SK-N-SH (cell line): ENCODE data around the gene MISP3. TPM values are rescaled to one million over a fixed set of nuclear protein-coding genes. Genes with fewer than 3 reads are reported as not detected.

ENCODE experiments used
- CTCF ChIA-PET: fragments of 300-600, 350-600 bp; formaldehyde crosslinking; extraction: SDS; loops from one replicate; lab custom pipeline; 2021; lab: Yijun Ruan, JAX
- POLR2A ChIA-PET: fragments of 350-600 bp; sonication (Branson Sonifier 250); formaldehyde crosslinking; extraction: SDS; loops from one replicate; lab custom pipeline; 2020; ENCODE audit warnings: antibody characterized with exemption, inconsistent platforms; lab: Yijun Ruan, JAX
- DNase-seq: peaks from one replicate; pipeline ENCODE4 v3.0.0; 2012
- H2AFZ ChIP-seq: fragments of 200-600 bp; sonication (generic); 2 replicates; pipeline ENCODE4 v1.8.1; 2016; ENCODE audit warnings: antibody characterized with exemption, mild to moderate bottlenecking, low read depth
- H3F3A ChIP-seq: fragments of 200-600 bp; sonication (generic); replicated peaks from 2 replicates; pipeline ENCODE3; 2016; ENCODE audit warnings: antibody characterized with exemption, mild to moderate bottlenecking; ENCODE audit not compliant: insufficient read depth
- H3K27ac ChIP-seq, 2 experiments: fragments of 200-500 bp in 1 of 2; fragments of 200-600 bp in 1 of 2; sonication (Bioruptor generic) in 1 of 2; sonication (generic), shearing (Covaris generic) in 1 of 2; 2 replicates each; pipeline versions ENCODE4 v1.5.1 to v1.6.1; 2014 to 2016; ENCODE audit warnings: low read depth in 2 of 2, inconsistent platforms in 1 of 2, low read length in 1 of 2, mild to moderate bottlenecking in 1 of 2, mixed read lengths in 1 of 2
- H3K27me3 ChIP-seq: fragments of 200-600 bp; sonication (generic), shearing (Covaris generic); 2 replicates; pipeline ENCODE4 v1.6.1; 2016; ENCODE audit warnings: mixed run types; ENCODE audit not compliant: insufficient read depth
- H3K36me3 ChIP-seq, 2 experiments: fragments of 200-500 bp in 1 of 2; fragments of 200-600 bp in 1 of 2; sonication (Bioruptor generic) in 1 of 2; sonication (generic) in 1 of 2; replicated peaks in 1 of 2; 2 replicates each; pipeline versions ENCODE3 to v1.5.1; 2014 to 2016; ENCODE audit warnings: low read length in 1 of 2, mild to moderate bottlenecking in 1 of 2; ENCODE audit not compliant: insufficient read depth in 2 of 2, control insufficient read depth in 1 of 2
- H3K4me1 ChIP-seq, 2 experiments: fragments of 200-500 bp in 1 of 2; fragments of 200-600 bp in 1 of 2; sonication (Bioruptor generic) in 1 of 2; sonication (generic), shearing (Covaris generic) in 1 of 2; 2 replicates each; pipeline versions ENCODE4 v1.5.1 to v1.6.1; 2014 to 2016; ENCODE audit warnings: low read depth in 1 of 2, low read length in 1 of 2, mixed run types in 1 of 2; ENCODE audit not compliant: insufficient read depth in 2 of 2, control insufficient read depth in 1 of 2
- H3K4me2 ChIP-seq: fragments of 200-600 bp; sonication (generic), shearing (Covaris generic); 2 replicates; pipeline ENCODE4 v1.6.1; 2017; ENCODE audit warnings: mixed run types
- H3K4me3 ChIP-seq, 2 experiments: fragments of 200-500 bp in 1 of 2; fragments of 200-600 bp in 1 of 2; sonication (Bioruptor generic) in 1 of 2; sonication (generic), shearing (Covaris generic) in 1 of 2; 2 replicates each; pipeline versions ENCODE4 v1.5.1 to v1.8.1; 2014 to 2016; ENCODE audit warnings: low read depth in 2 of 2, inconsistent platforms in 1 of 2, low read length in 1 of 2, mild to moderate bottlenecking in 1 of 2, mixed read lengths in 1 of 2, moderate library complexity in 1 of 2
- H3K79me2 ChIP-seq: fragments of 200-600 bp; sonication (generic); 2 replicates; pipeline ENCODE4 v1.8.1; 2017; ENCODE audit warnings: mild to moderate bottlenecking; ENCODE audit not compliant: insufficient read depth
- H3K9ac ChIP-seq: fragments of 200-600 bp; sonication (generic); 2 replicates; pipeline ENCODE4 v1.6.1; 2017; ENCODE audit warnings: mixed run types
- H3K9me2 ChIP-seq: fragments of 200-600 bp; sonication (generic); 2 replicates; pipeline ENCODE4 v1.6.1; 2017; ENCODE audit warnings: mixed run types
- H3K9me3 ChIP-seq: fragments of 200-600 bp; sonication (generic); 2 replicates; pipeline ENCODE4 v1.6.1; 2017; ENCODE audit warnings: mixed run types, mild to moderate bottlenecking, moderate library complexity
- H4K20me1 ChIP-seq: fragments of 200-600 bp; sonication (generic); 2 replicates; pipeline ENCODE4 v1.6.1; 2017; ENCODE audit warnings: mild to moderate bottlenecking, mixed run types; ENCODE audit not compliant: insufficient read depth
- CHD2 ChIP-seq: fragments of 150-350 bp; IDR thresholded peaks from 2 replicates; pipeline ENCODE4 v1.6.1; 2018; ENCODE audit warnings: low read length; ENCODE audit not compliant: partially characterized antibody
- CTCF ChIP-seq: fragments of 200-600 bp; sonication (generic); IDR thresholded peaks from 2 replicates; pipeline ENCODE4 v1.6.1; 2017; ENCODE audit warnings: antibody characterized with exemption, mild to moderate bottlenecking, moderate library complexity
- FOSL2 ChIP-seq: IDR thresholded peaks from 2 replicates; pipeline ENCODE4 v1.4.0; 2012; ENCODE audit warnings: low read depth, mild to moderate bottlenecking, moderate library complexity, borderline replicate concordance
- MAX ChIP-seq: IDR thresholded peaks from 2 replicates; pipeline ENCODE4 v1.4.0; 2012; ENCODE audit warnings: low read depth
- MXI1 ChIP-seq: IDR thresholded peaks from 2 replicates; pipeline ENCODE4 v1.6.1; 2012; ENCODE audit warnings: mild to moderate bottlenecking, low read depth, low read length, improper control_type of control experiment
- NRF1 ChIP-seq: IDR thresholded peaks from 2 replicates; pipeline ENCODE4 v1.6.1; 2012; ENCODE audit warnings: low read depth, mild to moderate bottlenecking, low read length
- RAD21 ChIP-seq: IDR thresholded peaks from 2 replicates; pipeline ENCODE4 v1.6.1; 2012; ENCODE audit warnings: mild to moderate bottlenecking, low read length
- RCOR1 ChIP-seq: fragments of 150-350 bp; IDR thresholded peaks from 2 replicates; pipeline ENCODE4 v1.6.1; 2017; ENCODE audit warnings: antibody characterized with exemption, low read length
- REST ChIP-seq: IDR thresholded peaks from 2 replicates; pipeline ENCODE4 v1.6.1; 2012; ENCODE audit warnings: mild to moderate bottlenecking, low read depth, low read length, moderate library complexity
- SMC3 ChIP-seq: IDR thresholded peaks from 2 replicates; pipeline ENCODE4 v1.6.1; 2012; ENCODE audit warnings: low read depth, low read length, improper control_type of control experiment
- TAF1 ChIP-seq: IDR thresholded peaks from 2 replicates; pipeline ENCODE4 v1.6.1; 2012; ENCODE audit warnings: low read depth, mild to moderate bottlenecking, low read length, moderate library complexity, borderline replicate concordance
- USF2 ChIP-seq: fragments of 150-350 bp; IDR thresholded peaks from 2 replicates; pipeline ENCODE4 v1.6.1; 2017; ENCODE audit warnings: antibody characterized with exemption, low read length, low read depth, borderline replicate concordance
- YY1 ChIP-seq: IDR thresholded peaks from 2 replicates; pipeline ENCODE4 v1.4.0; 2012; ENCODE audit warnings: low read depth, mild to moderate bottlenecking
- WGBS: methylation state at CpG from one replicate; pipeline ENCODE4 v1.1.6; 2017; ENCODE audit warnings: low lambda C conversion rate; 5-methylcytosine and 5-hydroxymethylcytosine counted together
- polyA plus RNA-seq, 3 experiments: library from polyadenylated mRNA; depleted of rRNA; stranded (reverse); fragments of >200 nt; gene quantifications; 2 replicates each; pipeline ENCODE4 v1.2.3, GENCODE V29; 2012

Gene MISP3
- polyA plus RNA-seq, 1 of the 3 experiments (the other 2 are of a cell fraction) = 2.6 TPM

- Histone ChIP-seq H3K79me2 (no peaks in the 10 kb centered on the region), H3K27me3 (no peaks in the 10 kb centered on the region), H3K4me2 (peak overlapping the region; percentile 98), H3K9ac (peak overlapping the region; percentile 77), H2AFZ (peak overlapping the region; percentile 93), H3K27ac (peak overlapping the region in 1 of 2 experiments; percentile 40; a peak in 2 of 4 replicates), H3K36me3 (no peaks in the 10 kb centered on the region), H3K4me1 (peaks cover 0 to 3% of the 10 kb centered on the region in 2 experiments; a peak in 1 of 4 replicates), H4K20me1 (no peaks in the 10 kb centered on the region), H3K9me2 (no peaks in the 10 kb centered on the region), H3F3A (peaks cover 13% of the 10 kb centered on the region), H3K4me3 (peak overlapping the region; percentile 60 to 80), H3K9me3 (no peaks in the 10 kb centered on the region)
- ChIA-PET CTCF (interaction anchor here (0.5 to 4.0 kb wide), 40 partner anchors 10 to 231 kb away, joined by 3 to 36 read pairs (median 4); partner anchors contain the start of genes DCAF15, MISP3, NANOS3 and PALM3), POLR2A (interaction anchor here (0.8 to 1.6 kb wide), 7 partner anchors 12 to 101 kb away, joined by 3 to 4 read pairs (median 3); partner anchors contain the start of genes PODNL1 and RFX1)
- DNase-seq = peak; percentile 36
- 58% methylated on average over 11 of the region's 20 CpGs for WGBS
- TF ChIP-seq NRF1 = no peak
- TF ChIP-seq RCOR1 = no peak
Measured at GRCh38 chr19:14030997-14031718, 41.4 kb upstream of the MISP3 start.

- CTCF ChIA-PET = interaction anchor here (0.6 to 4.0 kb wide), 39 partner anchors 10 to 160 kb away, joined by 3 to 36 read pairs (median 4); partner anchors contain the start of genes DCAF15, MISP3, NANOS3 and PALM3
Measured at GRCh38 chr19:14031719-14032480, 40.7 kb upstream of the MISP3 start, which contains the start of gene IL27RA. Gene IL27RA, plus strand, starts transcription at chr19:14031762. Its CDS starts 111 bp downstream, at chr19:14031873.

More at GRCh38 chr19:14031719-14032480, 40.7 kb upstream of the MISP3 start, which contains the start of gene IL27RA:
- Histone ChIP-seq H2AFZ (peak within 1 kb of the TSS; percentile 93), H3K9ac (peak within 1 kb of the TSS; percentile 77), H3K36me3 (no peaks in the 10 kb centered on the region), H3K79me2 (no peaks in the 10 kb centered on the region), H3K4me1 (peaks cover 0 to 3% of the 10 kb centered on the region in 2 experiments; a peak in 1 of 4 replicates), H3K9me3 (no peaks in the 10 kb centered on the region), H3K4me3 (peak within 1 kb of the TSS; percentile 60 to 80), H4K20me1 (no peaks in the 10 kb centered on the region)
- WGBS = 0% methylated on average over 7 of the region's 63 CpGs
- DNase-seq = peak; percentile 87
- TF ChIP-seq FOSL2 (no peak), TAF1 (peak; percentile 32; the same call in 1 of the 2 replicates), CHD2 (no peak), REST (no peak), CTCF (peak; percentile 70), RAD21 (peak; percentile 61), YY1 (no peak), MAX (peak; percentile 73; the same call in 1 of the 2 replicates), MXI1 (peak; percentile 48; the same call in 1 of the 2 replicates), SMC3 (peak; percentile 53; the same call in 1 of the 2 replicates), USF2 (no peak)
- TF ChIP-seq, all 33 proteins: peak for 6
- peak within 1 kb of the TSS; percentile 98 for H3K4me2 ChIP-seq
- peak within 1 kb of the TSS in 1 of 2 experiments; percentile 40; a peak in 3 of 4 replicates for H3K27ac ChIP-seq
- H3K27me3 ChIP-seq = no peaks in the 10 kb centered on the region
- H3F3A ChIP-seq = peaks cover 13% of the 10 kb centered on the region
- POLR2A ChIA-PET = interaction anchor here (0.8 to 1.6 kb wide), 7 partner anchors 12 to 102 kb away, joined by 3 to 4 read pairs (median 3); partner anchors contain the start of genes PODNL1 and RFX1
- no peaks in the 10 kb centered on the region for H3K9me2 ChIP-seq
